ENCODE data around the gene GNAS.

Gene GNAS

DNA sequence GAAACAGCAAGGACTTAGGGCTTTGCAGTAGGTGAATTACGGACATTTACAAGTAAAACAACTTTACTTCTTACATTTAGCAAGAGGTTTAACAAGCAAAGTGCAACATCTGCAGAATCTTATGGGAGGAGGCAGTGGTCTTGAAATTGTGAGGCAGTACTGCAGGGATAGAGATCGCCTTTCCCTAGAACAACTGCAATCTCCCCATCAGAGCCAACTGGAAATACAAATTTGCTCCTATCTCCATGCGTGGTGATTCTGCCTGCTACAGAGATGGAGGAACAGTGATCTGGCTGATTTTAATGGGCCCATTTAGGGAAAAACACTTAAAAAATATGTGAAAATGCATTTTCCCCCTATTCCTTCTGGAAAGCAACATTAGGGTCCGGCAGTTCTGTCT lies 25.9 kb downstream of the GNAS start:
- H3K9me3 ChIP-seq (ENCODE audit: control insufficient read depth, insufficient read depth, low read length): no peaks in the 10 kb centered on the region
- H3K36me3 ChIP-seq (ENCODE audit: control insufficient read depth, low read length): no peaks in the 10 kb centered on the region
- no peak overlapping the region for H3K4me2 ChIP-seq (ENCODE audit: low read length)
- 0 out of 2 replicates have a peak, but pooled peaks cover 4% of the 10 kb centered on the region for H3K27me3 ChIP-seq (ENCODE audit: control insufficient read depth, low read length)
- H4K20me1 ChIP-seq (ENCODE audit: control insufficient read depth, insufficient read depth, low read depth, low read length): no peaks in the 10 kb centered on the region
- no peak overlapping the region for H3K27ac ChIP-seq (ENCODE audit: low read depth, low read length)
- H3K79me2 ChIP-seq (ENCODE audit: control insufficient read depth, low read length): no peaks in the 10 kb centered on the region
- H3K4me3 ChIP-seq (ENCODE audit: low read length): no peak overlapping the region
- H3K4me1 ChIP-seq (ENCODE audit: control insufficient read depth, low read length): no peaks in the 10 kb centered on the region
- no peaks in the 10 kb centered on the region for H3K9me2 ChIP-seq (replicated peaks; ENCODE audit: control insufficient read depth, low read length)
- TF ChIP-seq, protein P1, sequence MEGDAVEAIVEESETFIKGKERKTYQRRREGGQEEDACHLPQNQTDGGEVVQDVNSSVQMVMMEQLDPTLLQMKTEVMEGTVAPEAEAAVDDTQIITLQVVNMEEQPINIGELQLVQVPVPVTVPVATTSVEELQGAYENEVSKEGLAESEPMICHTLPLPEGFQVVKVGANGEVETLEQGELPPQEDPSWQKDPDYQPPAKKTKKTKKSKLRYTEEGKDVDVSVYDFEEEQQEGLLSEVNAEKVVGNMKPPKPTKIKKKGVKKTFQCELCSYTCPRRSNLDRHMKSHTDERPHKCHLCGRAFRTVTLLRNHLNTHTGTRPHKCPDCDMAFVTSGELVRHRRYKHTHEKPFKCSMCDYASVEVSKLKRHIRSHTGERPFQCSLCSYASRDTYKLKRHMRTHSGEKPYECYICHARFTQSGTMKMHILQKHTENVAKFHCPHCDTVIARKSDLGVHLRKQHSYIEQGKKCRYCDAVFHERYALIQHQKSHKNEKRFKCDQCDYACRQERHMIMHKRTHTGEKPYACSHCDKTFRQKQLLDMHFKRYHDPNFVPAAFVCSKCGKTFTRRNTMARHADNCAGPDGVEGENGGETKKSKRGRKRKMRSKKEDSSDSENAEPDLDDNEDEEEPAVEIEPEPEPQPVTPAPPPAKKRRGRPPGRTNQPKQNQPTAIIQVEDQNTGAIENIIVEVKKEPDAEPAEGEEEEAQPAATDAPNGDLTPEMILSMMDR (IDR thresholded peaks at IDR 0.05; ENCODE audit: low read depth, low read length, poor library complexity, severe bottlenecking): no peak
- TF ChIP-seq EZH2phosphoT487 (IDR thresholded peaks at IDR 0.05; ENCODE audit: borderline replicate concordance, low read length): no peak
- H3F3A ChIP-seq (ENCODE audit: control insufficient read depth, insufficient read depth): no peaks in the 10 kb centered on the region

DNA sequence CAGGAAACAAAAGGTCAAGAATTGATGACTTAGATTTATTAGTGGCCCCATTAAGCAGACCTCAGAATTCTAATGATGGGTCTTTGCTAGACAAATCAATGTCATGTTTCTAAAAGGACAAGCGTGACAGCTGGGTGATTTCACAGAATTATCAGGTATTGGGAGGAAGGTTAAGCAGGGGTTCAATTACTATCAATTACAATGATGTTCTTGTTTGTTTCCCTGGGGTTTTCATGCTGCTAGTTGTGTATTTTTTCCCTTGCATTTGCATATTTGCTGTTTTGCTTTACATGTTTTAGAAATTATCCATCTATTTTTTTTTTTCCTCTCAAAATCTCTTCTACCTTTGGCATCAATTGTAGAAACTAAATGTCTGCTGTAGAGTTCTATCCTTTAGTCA lies 27.9 kb downstream of the GNAS start:
- Histone ChIP-seq H4K20me1 (ENCODE audit: control insufficient read depth, insufficient read depth, low read depth, low read length) (no peaks in the 10 kb centered on the region), H3K9me3 (ENCODE audit: control insufficient read depth, insufficient read depth, low read length) (no peaks in the 10 kb centered on the region), H3K36me3 (ENCODE audit: control insufficient read depth, low read length) (no peaks in the 10 kb centered on the region)

DNA sequence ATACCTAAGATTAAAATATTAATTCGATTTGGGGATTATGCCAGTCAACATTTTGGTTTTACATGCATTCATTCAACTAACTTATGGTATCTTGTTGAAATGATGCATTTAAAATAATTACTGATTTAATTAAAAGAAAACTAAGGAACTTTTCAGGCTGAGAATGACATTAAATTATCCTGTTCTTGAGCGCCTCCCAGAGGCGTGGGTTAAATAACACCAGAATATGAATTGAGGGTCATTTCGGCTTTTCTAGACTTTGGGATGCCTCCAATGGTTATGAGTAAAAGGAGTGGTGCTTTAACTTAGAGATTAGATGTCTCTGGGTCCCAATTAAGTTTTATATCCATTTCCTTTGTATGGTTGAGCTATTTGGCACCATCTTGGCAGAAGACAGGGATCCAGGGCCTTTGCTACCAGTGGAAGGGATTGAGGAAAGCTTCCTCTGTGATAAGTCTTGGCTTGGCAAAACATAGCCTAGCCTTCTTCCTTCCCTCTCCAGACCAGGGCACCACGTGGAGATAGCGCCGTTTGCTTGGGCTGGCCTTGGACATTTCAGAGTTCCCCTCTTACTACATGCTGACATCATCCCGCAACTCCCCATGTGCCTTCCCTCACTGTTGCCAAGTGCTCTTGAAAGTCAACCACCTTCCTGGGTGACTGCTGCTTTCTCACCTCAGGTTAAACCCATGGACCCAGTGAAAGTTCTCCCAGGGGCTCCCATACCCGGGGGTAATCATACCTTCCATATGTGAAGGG lies 28.7 kb downstream of the GNAS start:
- Histone ChIP-seq H3K4me3 (ENCODE audit: low read length) (no peak overlapping the region), H3K36me3 (ENCODE audit: control insufficient read depth, low read length) (no peaks in the 10 kb centered on the region), H3K4me2 (ENCODE audit: low read length) (no peak overlapping the region), H3K27ac (ENCODE audit: low read depth, low read length) (no peak overlapping the region), H3F3A (ENCODE audit: control insufficient read depth, insufficient read depth) (no peaks in the 10 kb centered on the region), H3K9me3 (ENCODE audit: control insufficient read depth, insufficient read depth, low read length) (no peaks in the 10 kb centered on the region), H3K4me1 (ENCODE audit: control insufficient read depth, low read length) (peaks cover 6% of the 10 kb centered on the region; the same call in 1 of the 2 replicates), H3K27me3 (ENCODE audit: control insufficient read depth, low read length) (0 out of 2 replicates have a peak, but pooled peaks cover 4% of the 10 kb centered on the region), H4K20me1 (ENCODE audit: control insufficient read depth, insufficient read depth, low read depth, low read length) (no peaks in the 10 kb centered on the region), H3K9me2 (replicated peaks; ENCODE audit: control insufficient read depth, low read length) (no peaks in the 10 kb centered on the region), H3K79me2 (ENCODE audit: control insufficient read depth, low read length) (no peaks in the 10 kb centered on the region)
- TF ChIP-seq, protein P1 (IDR thresholded peaks at IDR 0.05; ENCODE audit: low read depth, low read length, poor library complexity, severe bottlenecking): peak; percentile 58
- no peak for TF ChIP-seq EZH2phosphoT487 (IDR thresholded peaks at IDR 0.05; ENCODE audit: borderline replicate concordance, low read length)

More for the DNA sequence above, 27.9 kb downstream of the GNAS start:
- Histone ChIP-seq H3K79me2 (ENCODE audit: control insufficient read depth, low read length) (no peaks in the 10 kb centered on the region), H3K27me3 (ENCODE audit: control insufficient read depth, low read length) (0 out of 2 replicates have a peak, but pooled peaks cover 4% of the 10 kb centered on the region), H3K4me2 (ENCODE audit: low read length) (no peak overlapping the region), H3K27ac (ENCODE audit: low read depth, low read length) (no peak overlapping the region), H3F3A (ENCODE audit: control insufficient read depth, insufficient read depth) (no peaks in the 10 kb centered on the region), H3K4me1 (ENCODE audit: control insufficient read depth, low read length) (no peaks in the 10 kb centered on the region), H3K4me3 (ENCODE audit: low read length) (no peak overlapping the region), H3K9me2 (replicated peaks; ENCODE audit: control insufficient read depth, low read length) (no peaks in the 10 kb centered on the region)
- TF ChIP-seq, protein P1 (IDR thresholded peaks at IDR 0.05; ENCODE audit: low read depth, low read length, poor library complexity, severe bottlenecking): no peak
- TF ChIP-seq EZH2phosphoT487 (IDR thresholded peaks at IDR 0.05; ENCODE audit: borderline replicate concordance, low read length): no peak

Data from DOHH2 (cell line).